Stimulated activated CD4-positive, alpha-beta T cell treated with anti-CD3 and anti-CD28 coated beads, Interleukin-2, amount 100 ng/mL, for 4 hours (primary cell): ENCODE data around the gene EIF1.
"Not testable (repeated sequence)": the region's sequence is repeated elsewhere in the genome, so short reads cannot be mapped to it uniquely, and the experiment has no call there.

Source experiments
- DNase-seq: peaks from one replicate; pipeline ENCODE4 v3.0.0-alpha.2; 2020; ENCODE audit warnings: low read depth

Gene EIF1

DNA sequence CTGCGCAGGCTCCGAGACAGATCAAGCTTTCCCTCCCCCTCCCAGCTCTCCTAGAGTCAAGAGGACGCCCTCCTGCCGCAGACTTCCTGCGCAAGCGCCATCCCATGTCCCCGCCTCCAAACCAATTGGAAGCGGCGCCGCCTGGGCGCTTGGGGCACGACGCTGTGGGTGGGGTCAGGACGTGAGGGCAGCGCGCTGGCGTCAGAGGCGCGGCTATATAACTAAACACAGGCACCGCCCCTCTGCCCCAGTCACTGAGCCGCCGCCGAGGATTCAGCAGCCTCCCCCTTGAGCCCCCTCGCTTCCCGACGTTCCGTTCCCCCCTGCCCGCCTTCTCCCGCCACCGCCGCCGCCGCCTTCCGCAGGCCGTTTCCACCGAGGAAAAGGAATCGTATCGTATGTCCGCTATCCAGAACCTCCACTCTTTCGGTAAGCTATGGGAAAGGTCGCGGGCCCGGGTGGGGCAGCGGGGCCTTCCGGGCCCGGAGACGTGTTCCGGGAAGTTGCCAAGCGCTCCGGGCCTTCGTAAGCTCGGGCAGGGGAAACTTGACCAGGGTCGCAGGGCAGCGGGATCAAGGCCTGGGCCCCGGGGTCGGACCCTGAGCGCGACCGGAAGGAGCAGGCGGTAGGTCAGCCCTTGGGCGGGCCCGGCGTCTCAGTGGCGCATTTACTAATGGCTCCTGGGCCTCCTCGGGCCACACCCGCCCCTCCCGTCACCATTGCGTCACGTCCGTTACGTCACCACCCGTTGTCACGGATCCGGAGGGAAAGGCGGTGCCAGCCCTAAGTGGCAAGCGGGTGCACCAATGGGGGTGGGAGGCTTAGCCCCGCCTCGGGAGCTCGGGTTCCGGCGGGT lies at the start of gene EIF1:
TSS of gene EIF1 (plus strand) at position 245 of the 856 bp plus-strand sequence. CDS start at position 399, 154 bp downstream.
- DNase-seq, result peak; percentile 100

- DNase-seq, result no peak
Observed at GRCh38 chr17:41638941-41639340, 49.7 kb upstream of the EIF1 start.

DNA sequence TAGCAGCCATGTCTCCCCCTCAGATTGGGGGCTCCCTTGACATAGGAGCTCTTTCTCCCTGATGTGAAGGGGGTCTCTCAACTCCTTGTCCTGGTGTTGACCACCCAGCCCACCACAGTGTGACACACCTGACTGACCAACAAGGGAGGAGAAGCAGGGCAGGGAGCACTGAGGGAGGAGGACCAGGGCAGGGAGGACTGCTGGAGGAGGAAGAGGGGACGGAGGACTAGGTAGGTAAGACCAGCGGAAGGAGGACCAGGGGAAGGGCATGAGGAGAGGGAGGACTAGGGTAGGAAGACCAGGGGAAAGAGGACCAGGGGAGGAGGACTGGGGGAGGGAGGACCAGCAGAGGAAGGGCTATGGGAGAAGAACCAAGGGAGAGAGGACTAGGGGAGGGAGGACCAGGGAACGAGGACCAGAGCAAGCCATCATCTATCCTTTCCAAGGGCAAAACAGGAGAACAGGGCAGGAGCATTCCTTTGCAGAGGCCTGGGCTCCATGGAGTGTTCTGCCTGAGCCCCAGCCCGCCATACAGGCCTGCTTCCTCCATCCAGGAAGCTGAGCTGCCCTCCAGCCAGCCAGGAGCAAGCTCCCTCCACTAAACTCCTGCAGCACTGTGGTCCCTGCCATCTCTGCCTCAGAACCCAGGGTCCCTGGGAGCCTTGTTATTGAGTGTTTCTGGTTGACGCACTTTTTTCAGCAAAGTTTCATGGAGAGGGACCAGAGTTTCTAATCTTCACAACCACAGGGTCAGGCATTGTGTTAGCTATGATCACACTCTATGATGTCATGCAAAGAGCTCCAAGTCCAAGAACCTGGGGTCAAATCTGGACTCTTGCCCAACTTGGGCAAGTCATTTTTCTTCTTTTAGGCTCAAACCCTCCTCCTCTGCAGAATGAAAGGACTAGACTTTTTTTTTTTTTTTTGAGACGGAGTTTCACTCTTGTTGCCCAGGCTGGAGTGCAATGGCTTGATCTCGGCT lies 48.9 kb upstream of the EIF1 start:
- DNase-seq, result no peak

DNA sequence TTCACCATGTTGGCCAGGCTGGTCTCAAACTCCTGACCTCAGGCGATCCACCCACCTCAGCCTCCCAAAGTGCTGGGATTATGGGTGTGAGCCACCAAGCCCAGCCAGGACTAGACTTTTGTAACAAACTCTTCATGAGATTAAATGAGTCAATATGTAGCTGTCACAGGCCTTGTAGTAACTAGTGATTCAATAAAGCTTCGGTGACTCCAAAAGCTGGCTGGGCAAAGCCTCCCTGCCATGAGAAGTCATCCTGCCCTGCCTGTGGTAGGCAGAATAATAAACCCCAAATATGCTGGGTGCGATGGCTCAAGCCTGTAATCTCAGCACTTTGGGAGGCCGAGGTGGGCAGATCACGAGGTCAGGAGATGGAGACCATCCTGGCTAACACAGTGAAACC lies 48.1 kb upstream of the EIF1 start:
- DNase-seq, result not testable (repeated sequence)

GRCh38 chr17:41642252-41643156 lies 46.2 kb upstream of the EIF1 start:
- no peak for DNase-seq

- no peak for DNase-seq
Observed at GRCh38 chr17:41647038-41647813, 41.5 kb upstream of the EIF1 start.

DNA sequence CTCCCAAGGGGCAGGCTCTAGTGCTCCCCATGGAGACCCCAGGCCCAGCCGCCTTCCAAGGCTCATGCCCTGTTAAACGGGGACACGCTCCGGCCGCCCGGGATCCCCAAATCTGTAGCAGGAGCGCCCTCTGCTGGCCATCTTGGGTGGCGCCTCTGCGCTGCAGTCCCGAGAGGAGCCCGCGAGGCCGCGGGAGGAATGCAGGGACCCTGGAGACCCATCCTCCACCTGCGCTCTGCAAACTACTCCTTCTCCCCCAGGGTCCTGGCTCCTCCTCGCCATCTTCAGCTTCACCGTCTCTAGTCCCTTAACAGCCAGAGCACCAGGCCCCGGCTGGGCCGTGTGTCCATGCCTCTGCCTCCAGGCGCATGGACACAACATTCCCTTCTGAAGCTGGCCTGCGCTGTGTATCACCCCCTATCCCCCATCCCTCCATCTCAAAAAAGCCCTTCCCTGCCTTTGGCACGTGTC lies 40.7 kb upstream of the EIF1 start:
- DNase-seq, result peak; percentile 76

DNA sequence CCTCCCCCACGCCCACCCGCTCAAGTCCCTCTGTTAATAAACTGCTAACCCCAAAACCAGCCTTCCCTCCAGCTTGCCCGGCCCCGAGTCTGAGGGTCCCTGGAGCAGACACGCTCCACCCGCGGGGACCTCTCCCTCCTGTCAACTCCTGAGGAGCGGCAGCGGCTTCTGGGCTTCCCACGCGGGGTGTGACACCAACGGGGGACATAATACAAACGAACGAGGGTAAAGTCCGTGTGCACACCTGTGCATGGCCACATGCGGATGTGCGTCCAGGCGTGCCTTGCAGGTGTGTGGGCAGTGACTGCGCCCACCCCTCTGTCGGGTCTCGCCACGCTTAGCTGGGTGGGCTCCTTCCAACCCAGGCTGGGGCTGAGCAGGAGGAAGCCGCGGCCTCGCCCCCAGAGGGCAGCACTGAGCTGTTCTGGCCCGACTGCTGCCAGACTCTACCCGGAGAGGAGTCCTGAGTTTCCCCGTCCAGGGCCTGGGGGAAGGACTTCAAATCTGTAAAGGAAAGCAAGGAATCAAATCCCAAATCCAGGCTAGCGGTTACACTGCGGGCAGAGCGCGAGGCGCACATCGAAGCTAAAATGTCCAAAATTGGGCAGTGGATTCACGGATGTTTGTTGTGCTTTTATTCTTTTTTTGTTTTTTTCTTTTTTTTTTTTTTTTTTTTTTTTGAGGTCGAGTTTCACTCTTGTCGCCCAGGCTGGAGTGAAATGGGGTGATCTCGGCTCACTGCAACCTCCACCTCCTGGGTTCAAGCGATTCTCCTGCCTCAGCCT lies 40.1 kb upstream of the EIF1 start:
- peak; percentile 70 for DNase-seq

DNA sequence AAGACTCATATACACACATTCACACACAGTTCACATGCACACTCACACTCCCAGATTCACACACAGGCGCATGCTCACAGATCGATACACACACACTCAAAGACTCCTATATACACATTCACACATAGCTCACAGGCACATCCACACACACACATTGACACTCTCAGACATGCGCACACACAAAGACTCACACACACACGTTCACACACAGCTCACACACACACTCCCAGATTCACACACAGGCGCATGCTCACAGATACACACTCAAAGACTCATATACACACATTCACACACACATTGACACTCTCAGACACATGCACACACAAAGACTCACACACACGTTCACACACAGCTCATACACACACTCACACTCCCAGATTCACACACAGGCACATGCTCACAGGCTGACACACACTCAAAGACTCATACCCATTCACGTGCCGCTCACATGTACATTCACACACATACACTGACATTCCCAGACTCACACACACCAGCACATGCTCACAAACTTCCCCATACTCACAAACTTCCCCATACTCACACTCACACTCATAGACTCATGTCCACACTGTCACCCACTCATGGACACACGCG lies 38.7 kb upstream of the EIF1 start:
- DNase-seq, result no peak

DNA sequence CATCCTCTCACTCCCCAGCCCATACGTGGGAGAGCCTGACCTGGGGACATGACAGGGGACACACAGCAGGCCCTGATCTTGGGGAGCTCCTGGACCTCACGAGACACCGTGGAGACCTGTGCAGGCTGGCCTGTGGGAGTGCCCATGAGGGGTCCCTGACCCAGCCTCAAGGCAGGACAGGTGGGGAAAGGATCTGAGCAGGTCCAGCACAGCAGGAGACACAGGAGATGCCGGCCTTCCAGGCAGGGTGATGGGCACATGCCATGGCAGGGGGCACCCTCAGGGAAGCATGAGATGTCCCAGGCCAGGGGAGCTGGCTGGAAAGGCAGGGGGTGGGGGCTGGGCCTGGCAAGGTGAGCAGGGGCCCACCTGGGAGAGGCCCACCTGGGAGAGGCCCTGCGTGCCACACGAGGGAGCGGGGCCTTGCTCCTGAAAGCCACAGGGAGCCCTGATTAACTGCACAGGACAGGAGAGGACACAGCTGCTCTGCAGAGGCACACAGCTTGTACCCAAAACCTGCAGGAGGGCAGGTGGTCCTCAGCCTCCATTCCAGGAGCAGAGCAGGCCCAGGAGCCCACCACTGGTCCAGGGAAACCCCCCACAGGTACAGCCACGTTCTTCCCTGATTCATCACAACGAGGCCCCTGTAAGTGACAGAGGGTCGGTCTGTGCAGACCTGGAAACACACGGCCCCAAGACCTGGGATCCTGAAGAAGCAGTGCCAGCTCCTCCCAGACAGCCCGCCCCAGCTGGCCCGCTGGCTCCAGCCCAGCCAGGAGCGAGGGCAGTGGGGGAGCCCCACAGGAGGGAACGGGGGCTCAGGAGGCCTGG lies 37.7 kb upstream of the EIF1 start:
- no peak for DNase-seq

DNA sequence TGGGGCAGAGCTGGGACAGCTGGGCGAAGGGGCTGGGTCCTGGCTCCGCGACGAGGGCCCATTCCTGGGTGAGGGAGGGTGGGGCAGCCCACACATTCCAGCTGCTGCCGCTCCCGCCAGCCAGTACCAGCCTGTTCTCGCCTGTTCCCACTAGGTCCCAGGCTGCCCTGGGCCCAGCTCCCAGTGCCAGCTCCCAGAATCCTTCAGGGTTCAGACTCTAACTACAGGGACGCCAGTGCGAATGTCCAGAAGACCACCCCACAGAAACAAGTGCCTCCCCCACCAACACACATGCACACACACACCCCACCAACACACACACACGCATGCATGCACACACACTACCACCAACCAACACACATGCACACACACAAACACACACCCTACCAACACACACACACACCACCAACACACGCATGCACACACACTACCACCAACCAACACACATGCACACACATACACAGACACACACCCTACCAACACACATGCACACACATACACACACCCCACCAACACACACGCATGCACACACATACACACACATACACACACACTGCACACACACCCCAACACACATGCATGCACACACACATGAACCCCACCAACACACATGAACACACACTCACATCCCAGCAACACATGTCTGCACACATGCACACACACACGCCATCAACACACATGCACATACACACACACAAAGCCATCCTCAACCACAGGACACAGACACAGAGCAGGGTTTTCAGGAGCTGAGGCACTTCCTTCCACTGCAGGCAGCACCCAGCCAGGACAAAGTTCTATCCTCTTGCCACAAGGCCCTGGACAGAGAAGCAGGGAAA lies 36.8 kb upstream of the EIF1 start:
- DNase-seq, result no peak

DNA sequence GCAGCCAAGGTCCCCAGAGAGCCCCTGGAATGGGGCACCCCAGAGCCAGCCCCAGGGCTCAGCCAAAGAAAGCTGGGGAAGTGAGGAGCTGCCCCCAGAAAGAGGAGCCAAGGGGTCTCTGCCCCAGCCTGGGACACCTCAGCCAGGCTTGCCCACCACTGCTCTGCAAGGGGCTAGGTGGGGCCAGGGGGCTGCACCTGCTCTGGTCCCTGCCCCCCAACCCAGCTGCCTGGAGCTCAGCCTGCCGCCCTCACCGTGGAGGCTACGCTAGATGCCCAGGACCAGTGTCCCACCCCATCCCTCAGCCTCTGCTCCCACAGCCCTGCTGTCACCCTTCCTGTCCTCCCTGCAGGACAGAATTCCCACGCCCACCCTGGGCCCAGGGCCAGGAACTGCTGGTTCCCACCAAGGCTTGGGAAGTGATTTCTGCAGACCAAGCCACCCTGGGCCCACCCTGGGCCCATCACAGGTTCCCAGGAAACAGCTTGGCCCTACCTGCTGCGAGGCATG lies 36.2 kb upstream of the EIF1 start:
- DNase-seq, result no peak

DNA sequence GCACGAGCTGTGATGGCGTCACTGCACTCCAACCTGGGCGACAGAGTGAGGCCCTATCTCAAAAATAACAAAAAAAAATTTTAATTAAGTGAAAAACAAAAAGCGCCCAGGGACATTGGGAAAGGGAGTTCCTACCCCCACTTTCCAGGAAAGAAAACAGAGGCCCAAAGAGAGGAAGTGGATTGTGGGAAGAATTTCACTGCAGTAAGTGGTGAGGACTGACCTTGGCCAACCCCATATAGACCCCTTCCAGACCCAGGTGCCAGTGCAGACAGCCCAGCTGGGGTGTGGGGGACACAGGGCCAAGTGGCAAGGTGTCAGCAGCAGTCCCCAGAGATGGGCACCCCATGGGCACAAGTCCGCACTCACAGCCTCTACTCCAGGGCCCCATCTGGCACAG lies 35.3 kb upstream of the EIF1 start:
- no peak for DNase-seq

DNA sequence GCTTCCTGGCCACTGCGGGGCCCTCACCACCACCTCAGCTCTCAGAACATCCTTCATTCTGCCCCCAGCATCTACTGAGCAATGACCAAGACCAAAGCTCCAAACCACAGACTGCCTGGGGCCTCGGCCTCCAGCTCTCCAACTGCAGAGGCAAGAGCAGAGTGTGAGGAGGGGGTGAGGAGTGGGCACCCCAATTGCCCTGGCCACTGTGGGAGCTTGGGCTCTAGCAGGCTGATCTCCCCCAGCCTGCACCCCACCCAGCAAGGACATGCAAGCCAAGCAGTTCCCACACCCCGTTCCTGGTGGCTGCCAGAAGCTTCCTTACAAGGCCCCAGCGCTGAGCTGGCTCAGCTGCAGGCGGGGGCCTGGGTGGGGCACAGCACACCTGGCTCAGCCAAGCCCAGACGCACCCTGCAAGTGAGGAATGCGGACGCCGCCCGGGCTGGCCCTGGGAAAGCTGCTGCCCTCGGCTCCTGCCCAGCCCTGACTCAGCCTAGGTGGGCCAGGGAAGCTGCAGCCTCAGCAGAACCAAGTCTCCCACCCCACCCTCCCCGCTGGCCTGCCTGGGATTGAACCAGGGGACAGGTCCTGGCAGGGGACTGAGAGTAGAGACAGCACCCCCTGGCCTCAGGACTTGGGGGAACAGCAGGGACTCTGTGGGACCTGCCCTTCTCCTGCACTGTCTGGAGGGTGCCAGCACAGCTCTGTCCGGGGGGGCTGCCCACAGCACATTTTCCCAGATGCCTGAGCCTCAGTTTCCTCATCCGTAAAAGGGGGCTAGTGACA lies 34.6 kb upstream of the EIF1 start:
- no peak for DNase-seq

- no peak for DNase-seq
Observed at GRCh38 chr17:41654678-41655607, 33.7 kb upstream of the EIF1 start.
